PC-3 (cell line): ENCODE results near the gene PCDHA7.
"Not testable (repeated sequence)": the region's sequence is repeated elsewhere in the genome, so short reads cannot be mapped to it uniquely, and the experiment has no call there.

Source experiments
- EZH2 ChIP-seq: fragments of 300-600 bp; sonication (generic); IDR thresholded peaks from one replicate; pipeline ENCODE4 v1.6.1; 2017; ENCODE audit warnings: antibody characterized with exemption, mild to moderate bottlenecking, low read length; ENCODE audit not compliant: unreplicated experiment
- EZH2phosphoT487 ChIP-seq: fragments of 300-600 bp; sonication (generic); IDR thresholded peaks from 2 replicates; pipeline ENCODE4 v1.6.1; 2018; ENCODE audit warnings: mild to moderate bottlenecking, antibody characterized with exemption, low read length, borderline replicate concordance
- TF ChIP-seq, protein P1 (sequence below): fragments of 300-600 bp; sonication (generic); conservative IDR thresholded peaks from 2 replicates; pipeline ENCODE4 v1.5.1; 2017; ENCODE audit warnings: antibody characterized with exemption, low read depth, mild to moderate bottlenecking, low read length

DNA sequence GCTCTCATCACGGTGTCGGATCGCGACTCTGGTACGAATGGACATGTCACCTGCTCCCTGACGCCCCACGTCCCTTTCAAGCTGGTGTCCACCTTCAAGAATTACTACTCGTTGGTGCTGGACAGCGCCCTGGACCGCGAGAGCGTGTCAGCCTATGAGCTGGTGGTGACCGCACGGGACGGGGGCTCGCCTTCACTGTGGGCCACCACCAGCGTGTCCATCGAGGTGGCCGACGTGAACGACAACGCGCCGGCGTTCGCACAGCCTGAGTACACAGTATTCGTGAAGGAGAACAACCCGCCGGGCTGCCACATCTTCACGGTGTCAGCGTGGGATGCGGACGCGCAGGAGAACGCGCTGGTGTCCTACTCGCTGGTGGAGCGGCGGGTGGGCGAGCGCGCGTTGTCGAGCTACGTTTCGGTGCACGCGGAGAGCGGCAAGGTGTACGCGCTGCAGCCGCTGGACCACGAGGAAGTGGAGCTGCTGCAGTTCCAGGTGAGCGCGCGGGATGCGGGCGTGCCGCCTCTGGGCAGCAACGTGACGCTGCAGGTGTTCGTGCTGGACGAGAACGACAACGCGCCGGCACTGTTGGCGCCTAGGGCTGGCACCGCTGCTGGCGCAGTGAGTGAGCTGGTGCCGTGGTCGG, 37.9 kb upstream of the PCDHA7 start:
- TF ChIP-seq, protein P1, sequence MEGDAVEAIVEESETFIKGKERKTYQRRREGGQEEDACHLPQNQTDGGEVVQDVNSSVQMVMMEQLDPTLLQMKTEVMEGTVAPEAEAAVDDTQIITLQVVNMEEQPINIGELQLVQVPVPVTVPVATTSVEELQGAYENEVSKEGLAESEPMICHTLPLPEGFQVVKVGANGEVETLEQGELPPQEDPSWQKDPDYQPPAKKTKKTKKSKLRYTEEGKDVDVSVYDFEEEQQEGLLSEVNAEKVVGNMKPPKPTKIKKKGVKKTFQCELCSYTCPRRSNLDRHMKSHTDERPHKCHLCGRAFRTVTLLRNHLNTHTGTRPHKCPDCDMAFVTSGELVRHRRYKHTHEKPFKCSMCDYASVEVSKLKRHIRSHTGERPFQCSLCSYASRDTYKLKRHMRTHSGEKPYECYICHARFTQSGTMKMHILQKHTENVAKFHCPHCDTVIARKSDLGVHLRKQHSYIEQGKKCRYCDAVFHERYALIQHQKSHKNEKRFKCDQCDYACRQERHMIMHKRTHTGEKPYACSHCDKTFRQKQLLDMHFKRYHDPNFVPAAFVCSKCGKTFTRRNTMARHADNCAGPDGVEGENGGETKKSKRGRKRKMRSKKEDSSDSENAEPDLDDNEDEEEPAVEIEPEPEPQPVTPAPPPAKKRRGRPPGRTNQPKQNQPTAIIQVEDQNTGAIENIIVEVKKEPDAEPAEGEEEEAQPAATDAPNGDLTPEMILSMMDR = not testable (repeated sequence)
- TF ChIP-seq EZH2, EZH2phosphoT487: not testable (repeated sequence)
